ENCODE results near the gene AP5Z1.

The AP5Z1 gene

DNA sequence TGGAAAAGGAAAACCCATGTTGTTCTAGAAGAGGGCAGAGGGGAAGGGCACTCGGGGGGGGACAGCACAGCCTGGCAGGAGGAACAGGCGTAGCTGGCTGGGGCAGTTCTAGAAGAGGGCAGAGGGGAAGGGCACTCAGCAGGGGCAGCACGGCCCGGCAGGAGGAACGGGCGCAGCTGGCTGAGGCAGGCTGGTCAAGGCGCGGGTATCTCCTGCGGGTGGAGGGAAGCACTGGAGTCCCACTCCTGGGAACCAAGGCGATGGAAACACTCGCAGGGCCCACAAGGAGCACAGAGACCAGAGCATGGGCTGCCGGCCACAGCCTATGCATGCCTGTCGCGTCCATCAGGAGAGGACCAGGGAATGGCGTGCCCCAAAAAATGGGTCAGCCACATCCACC, 49.7 kb downstream of the AP5Z1 start:
- no peaks in the 10 kb centered on the region for H3K36me3 ChIP-seq (ENCODE audit: control insufficient read depth, insufficient read depth, low read length)
- no peaks in the 10 kb centered on the region for H3K9me3 ChIP-seq (ENCODE audit: control insufficient read depth, low read length)
- no peak overlapping the region for H3K9ac ChIP-seq (ENCODE audit: low read length)
- no peak overlapping the region for H3K4me3 ChIP-seq (ENCODE audit: low read length)
- H3K4me1 ChIP-seq (ENCODE audit: control insufficient read depth, insufficient read depth, low read length) = no peaks in the 10 kb centered on the region
- H3K27me3 ChIP-seq (ENCODE audit: control insufficient read depth, insufficient read depth, low read length) = no peaks in the 10 kb centered on the region

DNA sequence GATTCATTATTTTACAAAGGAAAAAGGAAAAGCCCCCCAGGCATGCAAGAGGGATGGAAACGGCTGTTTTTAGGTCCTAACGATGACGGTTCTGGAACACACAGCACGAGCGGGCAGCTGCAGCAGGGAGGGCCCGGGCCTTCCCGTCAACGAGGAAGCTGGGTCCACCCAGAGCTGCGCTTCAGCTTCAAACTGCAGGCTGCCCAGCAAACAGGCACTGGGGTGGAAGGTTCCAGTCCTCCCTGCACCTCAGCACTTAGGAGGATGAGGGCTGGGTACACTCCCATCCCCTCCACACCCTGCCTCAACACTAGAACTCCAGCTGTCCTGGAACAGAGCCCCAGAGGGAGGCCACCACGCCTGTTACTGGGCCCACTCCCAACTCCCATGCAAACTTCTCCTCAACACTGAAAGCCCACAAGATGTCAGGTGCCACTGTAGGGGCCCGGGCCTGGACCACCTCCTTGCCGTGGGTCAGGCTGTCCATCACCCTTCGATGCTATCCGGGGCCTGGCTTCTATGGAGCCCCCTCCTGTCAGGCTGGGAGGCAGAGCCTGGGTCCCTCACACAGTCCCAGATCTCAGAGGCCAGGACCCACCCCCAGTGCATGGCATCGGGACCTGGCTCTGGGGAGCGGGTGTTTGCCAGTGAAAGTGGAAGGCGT, 53.4 kb downstream of the AP5Z1 start:
- H3K9me3 ChIP-seq (ENCODE audit: control insufficient read depth, low read length) = no peaks in the 10 kb centered on the region
- H3K9ac ChIP-seq (ENCODE audit: low read length) = no peak overlapping the region
- H3K4me1 ChIP-seq (ENCODE audit: control insufficient read depth, insufficient read depth, low read length) = no peaks in the 10 kb centered on the region
- no peak overlapping the region for H3K4me3 ChIP-seq (ENCODE audit: low read length)
- no peaks in the 10 kb centered on the region for H3K27me3 ChIP-seq (ENCODE audit: control insufficient read depth, insufficient read depth, low read length)
- H3K36me3 ChIP-seq (ENCODE audit: control insufficient read depth, insufficient read depth, low read length) = no peaks in the 10 kb centered on the region

DNA sequence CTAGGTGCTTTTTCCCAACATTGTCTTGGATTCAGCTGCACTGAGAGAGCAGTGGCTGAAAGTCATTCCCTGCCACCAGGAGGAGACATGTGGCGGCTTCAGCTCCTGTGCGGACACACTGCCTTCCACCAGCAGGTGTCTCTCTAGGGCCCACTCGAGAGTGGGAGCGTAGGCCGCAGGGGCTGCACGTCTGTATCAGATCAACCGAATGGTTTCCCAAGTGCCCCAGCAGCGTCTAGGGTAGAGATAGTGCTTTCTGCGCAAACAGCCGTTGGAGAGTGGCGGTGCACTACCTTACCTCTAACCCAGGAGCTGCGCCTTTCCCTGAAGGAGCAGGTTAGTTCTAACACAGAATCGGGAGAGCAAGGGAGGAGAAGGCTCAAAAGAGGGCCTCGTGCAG, 54.8 kb downstream of the AP5Z1 start:
- Histone ChIP-seq H3K9me3 (ENCODE audit: control insufficient read depth, low read length) (no peaks in the 10 kb centered on the region), H3K36me3 (ENCODE audit: control insufficient read depth, insufficient read depth, low read length) (no peaks in the 10 kb centered on the region), H3K4me1 (ENCODE audit: control insufficient read depth, insufficient read depth, low read length) (no peaks in the 10 kb centered on the region), H3K9ac (ENCODE audit: low read length) (no peak overlapping the region), H3K27me3 (ENCODE audit: control insufficient read depth, insufficient read depth, low read length) (no peaks in the 10 kb centered on the region), H3K4me3 (ENCODE audit: low read length) (no peak overlapping the region)

DNA sequence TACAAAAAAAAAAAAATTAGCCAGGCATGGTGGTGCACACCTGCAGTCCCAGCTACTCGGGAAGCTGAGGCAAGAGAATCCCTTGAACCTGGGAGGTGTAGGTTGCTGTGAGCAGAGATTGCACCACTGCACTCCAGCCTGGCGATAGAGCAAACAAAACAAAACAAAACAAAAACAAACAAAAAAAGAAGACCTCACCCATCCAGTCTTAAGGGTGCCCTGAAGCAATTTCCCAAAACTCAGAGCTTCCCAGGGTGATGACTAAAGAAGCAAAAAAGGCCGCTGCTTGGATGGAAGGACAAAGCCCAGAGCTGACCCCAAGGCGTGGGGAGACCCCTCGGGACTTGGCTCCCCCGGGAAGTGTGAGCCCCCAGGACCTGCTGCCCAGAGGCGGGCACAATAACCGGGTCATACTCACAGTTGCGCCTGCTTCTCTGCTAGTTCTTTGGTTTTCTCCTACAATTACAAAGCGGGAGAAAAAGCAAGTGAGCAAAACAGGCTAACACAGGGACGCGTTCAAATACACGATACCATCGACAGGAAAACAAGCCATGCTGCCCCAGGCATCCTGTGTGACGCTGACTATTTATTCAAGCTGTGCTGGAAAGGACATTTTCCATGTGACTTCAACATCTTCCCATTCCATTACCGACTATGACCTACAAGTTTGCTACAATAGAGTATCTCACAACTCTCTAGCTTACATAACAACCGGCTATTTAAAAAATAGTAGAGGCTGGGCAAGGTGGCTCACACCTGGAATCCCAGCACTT, 56.5 kb downstream of the AP5Z1 start:
- Histone ChIP-seq H3K4me3 (ENCODE audit: low read length) (no peak overlapping the region), H3K27me3 (ENCODE audit: control insufficient read depth, insufficient read depth, low read length) (no peaks in the 10 kb centered on the region), H3K9me3 (ENCODE audit: control insufficient read depth, low read length) (no peaks in the 10 kb centered on the region), H3K9ac (ENCODE audit: low read length) (no peak overlapping the region), H3K36me3 (ENCODE audit: control insufficient read depth, insufficient read depth, low read length) (no peaks in the 10 kb centered on the region), H3K4me1 (ENCODE audit: control insufficient read depth, insufficient read depth, low read length) (no peaks in the 10 kb centered on the region)

DNA sequence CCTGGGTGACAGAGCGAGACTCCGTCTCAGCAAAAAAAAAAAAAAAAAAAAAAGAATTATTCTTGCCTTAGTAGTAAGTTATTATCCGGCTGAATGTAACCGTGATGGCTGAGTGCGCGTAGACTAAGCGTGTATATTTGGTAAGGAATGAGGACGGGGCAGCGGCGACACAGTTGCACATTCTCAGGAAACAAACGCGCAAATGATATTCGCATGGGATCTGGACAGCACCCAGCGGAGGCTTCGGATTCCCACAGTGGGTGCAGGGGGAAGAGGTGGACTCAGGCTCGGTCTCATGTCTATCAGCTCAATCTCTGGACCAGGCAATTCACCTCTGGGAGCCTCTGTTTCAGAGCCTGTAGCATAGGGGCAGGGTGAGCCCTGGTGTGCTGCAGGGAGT, 57.3 kb downstream of the AP5Z1 start:
- H3K9me3 ChIP-seq (ENCODE audit: control insufficient read depth, low read length) = no peaks in the 10 kb centered on the region
- H3K4me1 ChIP-seq (ENCODE audit: control insufficient read depth, insufficient read depth, low read length) = no peaks in the 10 kb centered on the region
- no peak overlapping the region for H3K9ac ChIP-seq (ENCODE audit: low read length)
- no peaks in the 10 kb centered on the region for H3K27me3 ChIP-seq (ENCODE audit: control insufficient read depth, insufficient read depth, low read length)
- H3K4me3 ChIP-seq (ENCODE audit: low read length) = no peak overlapping the region
- H3K36me3 ChIP-seq (ENCODE audit: control insufficient read depth, insufficient read depth, low read length) = no peaks in the 10 kb centered on the region

DNA sequence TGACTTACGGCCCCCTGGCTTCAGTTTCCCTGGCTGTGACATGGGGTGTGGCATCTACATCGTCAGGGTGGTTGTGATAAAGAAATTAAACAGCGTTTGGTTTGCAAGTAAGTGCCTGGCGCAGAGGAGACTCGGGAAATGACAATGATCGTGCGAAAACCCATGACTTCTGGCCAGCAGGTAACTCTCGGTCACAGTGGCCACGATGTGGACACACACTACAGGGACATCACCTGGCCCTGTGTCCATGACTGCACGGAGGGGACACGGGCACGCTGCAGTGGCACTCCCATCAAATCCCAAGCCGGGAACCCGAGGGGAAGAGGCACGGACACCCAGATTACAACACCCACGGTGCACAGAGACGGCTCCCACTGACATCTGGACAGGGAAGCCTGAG, 57.8 kb downstream of the AP5Z1 start:
- Histone ChIP-seq H3K36me3 (ENCODE audit: control insufficient read depth, insufficient read depth, low read length) (no peaks in the 10 kb centered on the region), H3K9me3 (ENCODE audit: control insufficient read depth, low read length) (no peaks in the 10 kb centered on the region), H3K4me1 (ENCODE audit: control insufficient read depth, insufficient read depth, low read length) (no peaks in the 10 kb centered on the region), H3K4me3 (ENCODE audit: low read length) (no peak overlapping the region), H3K27me3 (ENCODE audit: control insufficient read depth, insufficient read depth, low read length) (no peaks in the 10 kb centered on the region), H3K9ac (ENCODE audit: low read length) (no peak overlapping the region)

DNA sequence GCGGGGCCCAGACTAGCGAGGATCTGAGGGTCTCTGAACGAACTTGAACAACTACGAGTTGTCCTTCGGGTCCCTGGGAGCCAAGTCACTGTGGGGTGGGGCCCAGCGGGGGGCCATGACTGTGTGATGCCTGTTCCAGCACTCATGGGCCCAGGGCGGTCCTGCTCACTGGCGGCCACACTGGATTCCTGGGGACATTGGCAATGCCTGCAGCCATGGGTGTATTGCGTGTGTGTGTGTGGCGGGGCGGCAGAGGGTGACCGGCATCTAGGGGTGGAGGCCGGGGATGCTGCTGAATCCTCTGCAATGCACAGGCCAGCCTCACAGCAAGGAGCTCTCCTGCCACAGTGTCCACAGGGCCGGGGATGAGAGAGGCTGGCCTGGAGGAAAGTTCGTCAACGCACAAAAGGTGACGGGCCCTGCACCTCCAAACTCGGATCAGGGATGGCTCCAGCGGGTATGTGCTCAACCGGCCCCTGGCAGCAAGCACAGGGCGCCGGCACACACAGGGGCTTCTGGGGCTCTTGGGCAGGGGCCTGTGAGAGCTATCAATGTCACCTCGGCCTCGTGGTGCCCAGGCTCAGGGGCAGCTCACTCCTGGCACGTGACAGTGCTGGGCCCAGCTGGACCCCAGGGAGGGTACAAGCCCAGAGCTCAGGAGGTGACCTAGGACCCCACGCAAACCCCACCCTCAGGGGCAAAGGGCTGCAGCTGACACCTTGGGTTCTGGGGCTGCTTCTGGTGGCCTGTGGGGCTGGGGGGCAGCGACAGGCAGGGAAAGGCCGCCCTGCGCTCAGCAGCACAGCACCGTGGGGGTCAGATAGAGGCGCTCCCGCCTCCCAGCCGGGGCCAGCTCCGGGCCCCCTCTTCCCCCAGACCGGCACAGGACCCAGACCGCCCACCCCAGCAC, 58.5 kb downstream of the AP5Z1 start:
- Histone ChIP-seq H3K36me3 (ENCODE audit: control insufficient read depth, insufficient read depth, low read length) (no peaks in the 10 kb centered on the region), H3K4me1 (ENCODE audit: control insufficient read depth, insufficient read depth, low read length) (no peaks in the 10 kb centered on the region), H3K9ac (ENCODE audit: low read length) (no peak overlapping the region)

DNA sequence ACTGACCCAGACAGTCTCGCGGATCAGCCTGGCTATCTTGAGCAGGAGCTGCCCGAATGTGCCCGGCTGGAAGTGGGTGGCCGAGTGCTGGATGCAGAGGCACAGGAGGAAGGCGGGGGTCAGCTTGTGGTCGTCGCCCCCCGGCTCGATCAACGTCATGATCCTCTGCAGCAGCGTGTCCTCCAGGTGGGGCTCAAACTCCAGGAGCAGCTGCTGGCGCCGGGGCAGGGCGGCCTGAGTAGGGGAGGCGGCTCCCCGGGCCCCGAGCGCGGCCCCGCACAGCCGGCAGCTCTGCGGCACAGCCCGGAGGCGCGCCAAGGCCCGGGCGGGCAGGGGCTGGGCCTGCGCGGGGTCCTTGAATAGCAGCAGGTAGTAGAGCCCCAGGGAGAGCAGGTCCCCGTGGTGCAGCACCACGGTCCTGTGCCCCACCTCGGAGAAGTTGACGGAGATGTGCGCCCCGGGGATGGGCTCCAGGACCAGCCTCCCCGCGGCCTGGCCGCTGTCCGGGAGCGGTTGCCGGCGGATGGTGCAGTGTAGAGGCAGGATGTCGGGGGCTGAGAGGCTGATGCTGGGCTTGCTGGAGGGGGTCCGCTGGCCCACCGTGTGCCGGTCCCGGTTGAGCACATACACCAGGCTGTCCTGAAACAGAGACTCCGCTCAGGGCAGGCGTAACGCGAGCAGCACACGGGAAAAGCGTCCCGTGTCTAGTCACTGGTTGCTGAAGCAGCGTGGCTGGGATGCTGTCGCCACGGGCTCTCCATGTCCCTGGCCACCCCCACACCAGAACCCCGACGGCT, 59.4 kb downstream of the AP5Z1 start:
- Histone ChIP-seq H3K9ac (ENCODE audit: low read length) (no peak overlapping the region), H3K9me3 (ENCODE audit: control insufficient read depth, low read length) (no peaks in the 10 kb centered on the region), H3K4me3 (ENCODE audit: low read length) (no peak overlapping the region), H3K27me3 (ENCODE audit: control insufficient read depth, insufficient read depth, low read length) (no peaks in the 10 kb centered on the region), H3K36me3 (ENCODE audit: control insufficient read depth, insufficient read depth, low read length) (no peaks in the 10 kb centered on the region), H3K4me1 (ENCODE audit: control insufficient read depth, insufficient read depth, low read length) (no peaks in the 10 kb centered on the region)

More for the DNA sequence above, 58.5 kb downstream of the AP5Z1 start:
- H3K9me3 ChIP-seq (ENCODE audit: control insufficient read depth, low read length) = no peaks in the 10 kb centered on the region
- H3K4me3 ChIP-seq (ENCODE audit: low read length) = no peak overlapping the region
- no peaks in the 10 kb centered on the region for H3K27me3 ChIP-seq (ENCODE audit: control insufficient read depth, insufficient read depth, low read length)

DNA sequence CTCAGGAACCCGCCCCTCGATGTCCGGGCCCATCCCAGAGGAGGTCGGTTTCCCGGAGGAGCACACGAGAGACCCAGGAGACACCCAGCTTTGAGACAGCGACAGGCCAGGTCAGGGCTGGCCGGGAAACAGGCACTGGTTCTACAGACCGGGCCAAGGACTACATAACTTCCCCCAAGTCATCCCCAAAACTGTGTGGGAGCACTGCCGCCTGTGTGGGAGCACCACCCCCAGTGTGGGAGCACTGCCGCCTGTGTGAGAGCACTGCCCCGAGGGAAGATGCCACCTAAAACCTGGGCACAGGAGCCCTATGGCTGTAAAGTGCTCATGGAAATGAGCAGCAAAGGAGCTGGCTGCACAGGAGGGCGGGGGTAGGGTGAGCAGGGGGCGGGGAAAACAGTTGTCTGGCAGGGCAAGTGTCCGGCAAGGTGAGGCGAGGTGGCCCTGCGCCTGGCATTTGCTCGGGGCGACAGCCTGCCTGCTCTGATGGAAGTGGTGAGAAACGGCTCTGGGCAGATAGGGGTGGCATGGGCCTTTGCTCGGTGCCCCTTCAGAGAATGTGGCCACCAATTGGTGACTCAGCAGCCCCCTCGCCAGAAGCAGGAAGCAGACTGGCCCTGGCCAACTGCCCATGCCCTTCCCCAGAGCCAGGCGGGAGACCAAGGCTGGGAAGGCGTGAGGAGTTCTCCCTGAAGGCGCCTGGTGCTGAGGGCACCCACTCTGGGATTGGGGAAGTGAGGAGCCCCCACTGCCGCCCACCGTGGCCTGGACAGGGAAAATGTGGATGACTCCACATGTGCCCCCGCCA, 60.2 kb downstream of the AP5Z1 start:
- Histone ChIP-seq H3K9me3 (ENCODE audit: control insufficient read depth, low read length) (no peaks in the 10 kb centered on the region), H3K36me3 (ENCODE audit: control insufficient read depth, insufficient read depth, low read length) (no peaks in the 10 kb centered on the region), H3K27me3 (ENCODE audit: control insufficient read depth, insufficient read depth, low read length) (no peaks in the 10 kb centered on the region), H3K4me1 (ENCODE audit: control insufficient read depth, insufficient read depth, low read length) (no peaks in the 10 kb centered on the region), H3K4me3 (ENCODE audit: low read length) (no peak overlapping the region), H3K9ac (ENCODE audit: low read length) (no peak overlapping the region)

DNA sequence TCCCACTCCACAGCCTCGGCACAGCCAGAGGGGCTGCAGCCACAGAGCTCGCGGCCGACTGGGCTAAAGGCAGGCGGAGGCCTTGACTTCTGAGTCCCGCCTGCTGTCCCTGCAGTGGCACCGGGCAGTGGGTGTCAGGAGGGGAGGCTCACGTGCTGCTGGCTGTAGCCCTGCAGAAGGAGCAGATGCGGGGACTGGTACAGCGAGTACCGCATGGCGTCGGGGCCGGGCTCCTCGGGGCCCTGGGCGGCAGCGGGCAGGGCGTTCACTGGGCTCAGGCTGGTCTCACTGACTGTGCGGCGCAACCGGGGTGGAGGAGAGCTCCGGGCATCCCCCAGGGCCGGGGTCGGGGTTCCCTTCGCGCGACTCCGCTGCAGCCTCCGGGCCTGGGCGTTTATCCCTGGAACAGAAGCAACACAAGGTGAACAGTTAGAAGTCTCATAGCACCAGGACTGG, 60.8 kb downstream of the AP5Z1 start:
- Histone ChIP-seq H3K9ac (ENCODE audit: low read length) (no peak overlapping the region), H3K9me3 (ENCODE audit: control insufficient read depth, low read length) (no peaks in the 10 kb centered on the region), H3K4me3 (ENCODE audit: low read length) (no peak overlapping the region), H3K4me1 (ENCODE audit: control insufficient read depth, insufficient read depth, low read length) (no peaks in the 10 kb centered on the region), H3K27me3 (ENCODE audit: control insufficient read depth, insufficient read depth, low read length) (no peaks in the 10 kb centered on the region), H3K36me3 (ENCODE audit: control insufficient read depth, insufficient read depth, low read length) (no peaks in the 10 kb centered on the region)
